SJSA1 (cell line): ENCODE measurements around the gene ANKRD17. TPM values are rescaled to one million over a fixed set of nuclear protein-coding genes. Genes with fewer than 3 reads are reported as not detected.
"Not testable (repeated sequence)": the region's sequence is repeated elsewhere in the genome, so short reads cannot be mapped to it uniquely, and the experiment has no call there.

ENCODE experiments used
- DNase-seq, 2 experiments: peaks; one replicate each; pipeline ENCODE4 v3.0.0-alpha.2; 2015 to 2020; ENCODE audit warnings: low spot score in 2 of 2, low read depth in 1 of 2
- H3K27ac ChIP-seq: fragments of 250-450 bp; sonication (Bioruptor Pico); 2 replicates; pipeline ENCODE4 v1.5.1; 2020; ENCODE audit warnings: mild to moderate bottlenecking, moderate library complexity
- H3K27me3 ChIP-seq: fragments of 250-450 bp; sonication (Bioruptor Pico); replicated peaks from 2 replicates; pipeline ENCODE4 v1.5.1; 2020; ENCODE audit warnings: mild to moderate bottlenecking, moderate library complexity
- H3K36me3 ChIP-seq: fragments of 250-450 bp; sonication (Bioruptor Pico); 2 replicates; pipeline ENCODE4 v1.5.1; 2020; ENCODE audit warnings: mild to moderate bottlenecking
- H3K4me1 ChIP-seq: fragments of 250-450 bp; sonication (Bioruptor Pico); replicated peaks from 2 replicates; pipeline ENCODE4 v1.6.1; 2021; ENCODE audit warnings: mild to moderate bottlenecking
- H3K4me3 ChIP-seq: fragments of 250-450 bp; sonication (Bioruptor Pico); 2 replicates; pipeline ENCODE4 v1.5.1; 2020; ENCODE audit warnings: mild to moderate bottlenecking
- H3K9me3 ChIP-seq: fragments of 250-450 bp; sonication (Bioruptor Pico); replicated peaks from 2 replicates; pipeline ENCODE4 v1.5.1; 2020; ENCODE audit warnings: mild to moderate bottlenecking
- total RNA-seq: library from RNA; depleted of rRNA; stranded (reverse); fragments of >200 nt; shearing (Covaris generic); gene quantifications from 2 replicates; pipeline ENCODE4 v1.2.3, GENCODE V29; 2014

The ANKRD17 gene
- total RNA-seq, 1 experiment from 2014 or later: 36.8 TPM

DNA sequence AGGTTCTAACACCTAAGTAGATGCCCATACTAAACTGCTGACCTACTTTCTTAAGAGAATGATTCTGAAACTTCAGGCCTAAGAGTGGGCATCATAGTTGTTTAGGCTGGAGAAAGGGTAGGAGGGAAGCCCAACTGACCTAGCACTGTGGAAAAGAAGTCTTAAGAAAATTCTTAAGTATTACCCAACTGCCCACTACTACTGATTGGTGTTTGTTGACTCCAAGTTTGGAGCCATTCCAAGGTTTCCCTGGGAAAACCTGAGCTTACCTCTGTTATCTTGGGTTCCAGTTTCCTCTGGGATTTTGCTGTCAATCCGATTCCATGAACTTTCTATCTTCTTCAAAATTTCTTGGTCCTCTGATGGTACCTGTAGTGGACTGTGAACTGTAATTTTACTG, 23.9 kb downstream of the ANKRD17 start:
- no peak for DNase-seq
- H3K9me3 ChIP-seq: no peaks in the 10 kb centered on the region

GRCh38 chr4:73231518-73232487, 26.8 kb downstream of the ANKRD17 start:
- no peak for DNase-seq
- H3K4me1 ChIP-seq: no peaks in the 10 kb centered on the region
- H3K36me3 ChIP-seq: peaks cover 29% of the 10 kb centered on the region
- no peaks in the 10 kb centered on the region for H3K9me3 ChIP-seq
- no peak overlapping the region for H3K4me3 ChIP-seq
- H3K27me3 ChIP-seq: no peaks in the 10 kb centered on the region
- no peak overlapping the region for H3K27ac ChIP-seq

More for the DNA sequence above, 23.9 kb downstream of the ANKRD17 start:
- Histone ChIP-seq H3K27me3 (no peaks in the 10 kb centered on the region), H3K4me1 (no peaks in the 10 kb centered on the region), H3K4me3 (no peak overlapping the region), H3K27ac (no peak overlapping the region), H3K36me3 (peaks cover 30% of the 10 kb centered on the region)

GRCh38 chr4:73230865-73231517, 27.6 kb downstream of the ANKRD17 start:
- H3K4me1 ChIP-seq: no peaks in the 10 kb centered on the region
- peaks cover 29% of the 10 kb centered on the region for H3K36me3 ChIP-seq
- H3K4me3 ChIP-seq: no peak overlapping the region
- no peak for DNase-seq
- H3K27ac ChIP-seq: no peak overlapping the region
- H3K27me3 ChIP-seq: no peaks in the 10 kb centered on the region
- no peaks in the 10 kb centered on the region for H3K9me3 ChIP-seq

GRCh38 chr4:73228800-73229199, 29.8 kb downstream of the ANKRD17 start:
- H3K27me3 ChIP-seq, H3K4me3 ChIP-seq, H3K9me3 ChIP-seq, DNase-seq, H3K27ac ChIP-seq, H3K4me1 ChIP-seq: not testable (repeated sequence)
- H3K36me3 ChIP-seq: peaks cover 13% of the 10 kb centered on the region

- Histone ChIP-seq H3K9me3 (no peaks in the 10 kb centered on the region), H3K36me3 (peaks cover 2% of the 10 kb centered on the region; the same call in 1 of the 2 replicates), H3K27me3 (no peaks in the 10 kb centered on the region), H3K27ac (no peak overlapping the region), H3K4me1 (no peaks in the 10 kb centered on the region), H3K4me3 (no peak overlapping the region)
- no peak for DNase-seq
Observed at GRCh38 chr4:73224886-73225285, 33.7 kb downstream of the ANKRD17 start.

DNA sequence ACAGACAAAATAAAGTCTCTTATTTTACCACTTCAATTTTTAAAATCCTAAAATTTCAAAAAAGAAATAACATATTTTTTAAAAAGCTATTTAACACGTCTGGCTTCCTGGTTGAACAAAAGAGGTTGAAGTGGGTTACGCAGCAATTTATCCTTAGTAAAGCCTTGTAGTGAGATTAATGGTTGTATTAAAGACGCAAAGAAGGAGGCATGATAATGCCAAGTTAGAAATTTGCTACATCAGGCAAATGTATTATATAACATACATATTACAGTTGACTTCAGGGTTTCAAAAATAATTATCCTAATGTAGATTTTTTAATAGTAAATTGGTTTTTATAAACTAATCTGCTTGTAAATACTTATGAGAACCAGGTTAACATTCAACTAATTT, 35.3 kb downstream of the ANKRD17 start:
- H3K4me3 ChIP-seq: no peak overlapping the region

DNA sequence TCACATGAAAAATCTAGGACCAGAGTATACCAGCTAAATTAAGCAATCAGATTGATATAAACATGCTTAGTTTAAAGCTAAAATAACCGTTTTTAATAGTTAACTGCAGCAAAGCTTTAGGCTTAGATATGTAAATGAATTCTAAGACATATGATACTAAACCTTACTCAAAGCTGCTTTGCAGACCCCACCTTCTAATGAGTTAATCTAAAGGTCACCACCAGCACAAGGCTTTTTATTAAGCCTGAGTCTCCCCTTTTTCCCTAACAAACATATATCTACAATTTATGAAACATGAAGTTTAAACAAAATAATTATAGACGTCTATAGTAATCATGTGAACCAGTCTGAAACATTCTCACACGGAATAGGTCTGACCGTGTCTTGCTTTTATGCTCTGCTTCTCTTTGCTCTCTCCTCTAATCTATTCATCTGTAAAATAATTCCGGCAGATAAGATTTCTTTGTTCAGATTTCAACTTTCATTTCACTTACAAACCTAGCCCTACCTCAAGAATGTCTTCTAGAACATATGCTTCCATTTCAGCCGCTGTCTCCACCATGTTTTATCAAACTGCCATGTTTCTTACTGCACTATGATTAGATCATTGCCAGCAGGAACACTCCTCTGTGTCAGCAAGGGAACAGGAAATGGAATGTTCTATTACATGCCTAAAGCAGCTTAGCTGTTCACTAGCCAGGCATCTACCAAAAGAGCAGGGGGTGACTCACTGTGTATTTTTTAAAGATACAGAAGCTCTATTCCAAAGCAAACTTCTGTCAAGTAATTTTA, 35.9 kb downstream of the ANKRD17 start:
- H3K4me3 ChIP-seq: peak overlapping the region; percentile 40
- peak overlapping the region; percentile 88 for H3K27ac ChIP-seq
- DNase-seq: peak; percentile 70 to 77
- H3K27me3 ChIP-seq: no peaks in the 10 kb centered on the region
- no peaks in the 10 kb centered on the region for H3K36me3 ChIP-seq
- no peaks in the 10 kb centered on the region for H3K4me1 ChIP-seq
- no peaks in the 10 kb centered on the region for H3K9me3 ChIP-seq

More for the DNA sequence above, 35.3 kb downstream of the ANKRD17 start:
- H3K36me3 ChIP-seq: no peaks in the 10 kb centered on the region
- no peak overlapping the region for H3K27ac ChIP-seq
- no peaks in the 10 kb centered on the region for H3K4me1 ChIP-seq
- H3K27me3 ChIP-seq: no peaks in the 10 kb centered on the region
- no peaks in the 10 kb centered on the region for H3K9me3 ChIP-seq
- DNase-seq: no peak

DNA sequence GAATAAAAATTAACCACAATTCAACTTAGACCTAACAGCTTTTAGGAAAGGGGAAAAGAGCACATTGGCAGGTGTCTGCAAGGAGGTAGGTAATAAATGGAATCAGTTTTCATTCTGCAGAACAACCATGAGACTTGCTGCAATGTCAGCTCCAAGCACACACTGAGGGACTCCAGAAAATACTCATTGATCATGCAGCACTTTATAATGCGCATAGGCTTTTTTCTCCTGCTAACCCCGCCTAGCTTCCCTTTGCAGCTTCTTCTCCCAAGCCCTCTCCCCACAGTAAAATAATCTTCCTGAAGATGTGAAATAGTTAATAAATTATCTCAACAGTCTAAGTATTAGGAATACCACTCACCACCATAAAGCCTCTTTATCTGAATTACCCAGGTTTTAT, 36.9 kb downstream of the ANKRD17 start:
- Histone ChIP-seq H3K27ac (peak overlapping the region; percentile 88; the same call in 1 of the 2 replicates), H3K9me3 (no peaks in the 10 kb centered on the region), H3K27me3 (no peaks in the 10 kb centered on the region), H3K4me1 (no peaks in the 10 kb centered on the region), H3K36me3 (peaks cover 5% of the 10 kb centered on the region; the same call in 1 of the 2 replicates), H3K4me3 (no peak overlapping the region)
- DNase-seq: no peak

DNA sequence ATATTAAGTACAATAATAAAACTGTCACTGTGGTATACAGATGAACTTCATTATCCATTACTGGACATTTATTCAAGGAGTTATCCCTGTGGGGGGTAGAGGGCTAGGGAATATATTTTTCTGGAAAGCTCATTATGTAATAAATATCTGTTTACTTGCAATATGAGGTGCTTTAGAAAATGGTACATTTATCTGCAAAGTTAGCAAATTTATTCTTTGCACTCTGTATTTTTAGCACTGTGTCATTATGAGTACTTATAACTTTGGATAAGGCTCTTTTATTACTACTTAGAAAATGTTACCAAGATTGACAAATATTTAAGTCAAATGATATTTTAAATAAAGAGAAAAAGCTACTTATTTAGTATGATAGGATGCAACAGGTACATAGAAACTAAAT, 37.8 kb downstream of the ANKRD17 start:
- Histone ChIP-seq H3K27ac (no peak overlapping the region), H3K4me1 (no peaks in the 10 kb centered on the region), H3K27me3 (no peaks in the 10 kb centered on the region), H3K4me3 (no peak overlapping the region), H3K9me3 (no peaks in the 10 kb centered on the region), H3K36me3 (peaks cover 5% of the 10 kb centered on the region; the same call in 1 of the 2 replicates)
- DNase-seq: no peak

- H3K36me3 ChIP-seq: peaks cover 5% of the 10 kb centered on the region; the same call in 1 of the 2 replicates
- peaks cover 6% of the 10 kb centered on the region for H3K4me1 ChIP-seq
- no peaks in the 10 kb centered on the region for H3K27me3 ChIP-seq
- no peak overlapping the region for H3K27ac ChIP-seq
- H3K9me3 ChIP-seq: no peaks in the 10 kb centered on the region
- H3K4me3 ChIP-seq: no peak overlapping the region
- no peak for DNase-seq
Observed at GRCh38 chr4:73213916-73214653, 44.5 kb downstream of the ANKRD17 start.

DNA sequence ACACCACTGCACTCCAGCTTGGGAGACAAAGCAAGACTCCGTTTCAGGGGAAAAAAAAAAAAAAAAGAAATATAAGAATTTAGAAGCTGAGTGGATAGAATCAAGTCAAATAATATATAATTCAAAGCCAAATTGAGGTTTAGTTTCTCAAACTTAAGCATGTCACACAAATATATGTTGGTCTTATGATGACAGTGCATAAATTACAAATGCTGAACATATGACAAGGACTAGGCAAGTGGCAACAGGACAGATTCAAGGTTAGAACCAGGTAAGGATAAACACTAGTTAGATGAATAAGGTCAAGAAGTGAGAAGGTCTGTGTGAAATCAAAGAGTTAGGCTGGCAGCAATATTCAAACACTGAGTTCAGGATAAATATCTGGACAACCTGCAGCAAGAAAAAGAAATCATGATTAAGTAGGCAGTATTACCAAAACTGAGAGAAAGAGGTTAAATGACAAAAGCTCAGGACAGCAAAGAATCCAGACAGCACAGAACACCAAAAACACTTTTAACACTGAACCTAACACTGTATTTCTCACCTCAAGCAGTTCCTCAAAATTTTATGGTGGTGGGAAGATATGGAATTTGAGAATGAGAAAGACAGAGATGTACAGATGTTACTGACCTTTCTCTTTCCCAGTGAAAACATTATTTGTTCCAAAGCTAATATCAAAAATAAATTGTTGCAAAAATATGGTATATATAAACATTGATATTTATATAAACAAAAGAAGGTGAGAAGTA, 45.4 kb downstream of the ANKRD17 start:
- H3K27ac ChIP-seq: no peak overlapping the region
- H3K9me3 ChIP-seq: no peaks in the 10 kb centered on the region
- H3K36me3 ChIP-seq: peaks cover 5% of the 10 kb centered on the region; the same call in 1 of the 2 replicates
- no peaks in the 10 kb centered on the region for H3K27me3 ChIP-seq
- no peak overlapping the region for H3K4me3 ChIP-seq
- peaks cover 10% of the 10 kb centered on the region for H3K4me1 ChIP-seq
- DNase-seq: no peak

GRCh38 chr4:73211968-73212367, 46.6 kb downstream of the ANKRD17 start:
- Histone ChIP-seq H3K4me3 (no peak overlapping the region), H3K9me3 (no peaks in the 10 kb centered on the region), H3K4me1 (peaks cover 10% of the 10 kb centered on the region), H3K27ac (no peak overlapping the region), H3K36me3 (peaks cover 2% of the 10 kb centered on the region; the same call in 1 of the 2 replicates), H3K27me3 (no peaks in the 10 kb centered on the region)
- no peak for DNase-seq
